ENCODE data around the gene PNPLA5. TPM values are rescaled to one million over a fixed set of nuclear protein-coding genes. Genes with fewer than 3 reads are reported as not detected.
A peak's percentile ranks its signal among the peaks of the same experiment; 100 is the strongest.

Gene PNPLA5
- total and polyA plus RNA-seq, 2 of the 8 experiments (the other 6 are each of a cell fraction or from before 2014, with no cell fraction given): 3.9 to 6.8 TPM

GRCh38 chr22:43883012-43883661 is 8.7 kb downstream of the PNPLA5 start:
- TF ChIP-seq RAD21 (IDR thresholded peaks at IDR 0.05 in 1 of 2, conservative IDR thresholded peaks at IDR 0.05 in 1 of 2; ENCODE audit: low read depth in 2 of 2, low read length in 2 of 2) (peak; percentile 69 to 78), CHD2 (IDR thresholded peaks at IDR 0.05; ENCODE audit: low read length) (0 out of 2 replicates have a peak, but pooled peaks have one; percentile 20), YY1 (IDR thresholded peaks at IDR 0.05; ENCODE audit: low read depth, low read length) (0 out of 2 replicates have a peak, but pooled peaks have one; percentile 10), CREB1 (IDR thresholded peaks at IDR 0.05) (0 out of 2 replicates have a peak, but pooled peaks have one; percentile 24), JUND (IDR thresholded peaks at IDR 0.05; ENCODE audit: low read length) (peak; percentile 51; the same call in 1 of the 2 replicates), SP4 (IDR thresholded peaks at IDR 0.05; ENCODE audit: low read length) (no peak), MAFK (IDR thresholded peaks at IDR 0.05; ENCODE audit: low read depth, low read length) (peak; percentile 29; the same call in 1 of the 2 replicates), SIRT6 (IDR thresholded peaks at IDR 0.05; ENCODE audit: low read length) (no peak), CTCF (IDR thresholded peaks at IDR 0.05; ENCODE audit: control extremely low read depth in 1 of 3, insufficient read depth in 1 of 3, low read depth in 1 of 3, low read length in 3 of 3) (peak; percentile 82 to 92 (median 90))
- Histone ChIP-seq H3K79me2 (ENCODE audit: control insufficient read depth in 1 of 2, insufficient read depth in 2 of 2, low read length in 2 of 2) (no peaks in the 10 kb centered on the region), H3K79me1 (ENCODE audit: low read depth, low read length) (no peaks in the 10 kb centered on the region), H3K9me3 (ENCODE audit: insufficient read depth in 2 of 2, low read depth in 1 of 2, low read length in 1 of 2) (no peaks in the 10 kb centered on the region), H2BK120ac (replicated peaks; ENCODE audit: low read depth, low read length) (no peak overlapping the region), H2AK5ac (ENCODE audit: low read depth, low read length) (0 out of 2 replicates have a peak overlapping the region, but pooled peaks have one; percentile 82), H4K20me1 (replicated peaks in 1 of 2; ENCODE audit: control insufficient read depth in 1 of 2, insufficient read depth in 2 of 2, low read length in 2 of 2) (peaks cover 0 to 6% of the 10 kb centered on the region in 2 experiments), H3K23me2 (ENCODE audit: low read depth, low read length) (no peaks in the 10 kb centered on the region), H3K56ac (replicated peaks; ENCODE audit: insufficient read length, low read depth, low read length) (no peak overlapping the region), H2BK12ac (ENCODE audit: low read depth, low read length) (peak overlapping the region; percentile 14; the same call in 1 of the 2 replicates), H3K4ac (replicated peaks; ENCODE audit: insufficient read length, low read depth, low read length) (no peak overlapping the region), H3K4me2 (ENCODE audit: insufficient read depth in 1 of 2, low read depth in 2 of 2, low read length in 2 of 2) (no peak overlapping the region), H3K23ac (ENCODE audit: insufficient read length) (no peak overlapping the region), H2BK5ac (ENCODE audit: low read depth, low read length) (no peak overlapping the region), H4K91ac (replicated peaks; ENCODE audit: insufficient read length, low read length) (no peak overlapping the region), H3K36me3 (ENCODE audit: control insufficient read depth in 2 of 4, insufficient read depth in 4 of 4, low read length in 3 of 4) (0 out of 8 replicates have a peak, but pooled peaks cover 0 to 2% (median 0%) of the 10 kb centered on the region in 4 experiments), H2BK15ac (ENCODE audit: low read length) (0 out of 2 replicates have a peak overlapping the region, but pooled peaks have one; percentile 12), H2AFZ (ENCODE audit: low read length) (no peak overlapping the region), H4K5ac (ENCODE audit: insufficient read length, low read depth, low read length) (no peak overlapping the region), H3K14ac (ENCODE audit: insufficient read length) (no peak overlapping the region), H3K27me3 (replicated peaks in 1 of 4; ENCODE audit: control insufficient read depth in 3 of 4, extremely low read depth in 1 of 4, insufficient read depth in 3 of 4, low read length in 3 of 4) (no peaks in the 10 kb centered on the region), H3K18ac (ENCODE audit: extremely low read depth, low read length) (no peak overlapping the region; the same call in 1 of the 2 replicates), H3K9ac (replicated peaks in 1 of 4; ENCODE audit: extremely low read depth in 1 of 4, low read depth in 3 of 4, low read length in 3 of 4) (no peak overlapping the region), H3K4me3 (ENCODE audit: extremely low read depth in 1 of 4, insufficient read depth in 2 of 4, low read depth in 3 of 4, low read length in 4 of 4) (no peak overlapping the region), H4K8ac (ENCODE audit: extremely low read depth, insufficient read depth, low read length) (no peak overlapping the region), H3K4me1 (replicated peaks in 1 of 4; ENCODE audit: control insufficient read depth in 3 of 4, insufficient read depth in 4 of 4, low read length in 3 of 4) (peaks cover 0 to 3% (median 2%) of the 10 kb centered on the region in 4 experiments; a peak in 1 of 7 replicates), H2BK20ac (ENCODE audit: low read length) (no peak overlapping the region), H3K27ac (ENCODE audit: low read depth, low read length) (no peak overlapping the region)
- ChIA-PET CTCF (ENCODE audit: partially characterized antibody) (interaction anchor here (0.6 to 7.5 kb wide), 54 partner anchors 9 to 1652 kb away, joined by 3 to 226 read pairs (median 4); partner anchors contain the start of genes EFCAB6, PNPLA3 and PNPLA5), POLR2A (ENCODE audit: partially characterized antibody) (interaction anchor here (1.1 to 2.5 kb wide), 3 partner anchors 8 to 15 kb away, joined by 4 to 10 read pairs (median 6); no protein-coding TSS in a partner anchor)
- peak; percentile 65 to 84 for DNase-seq (ENCODE audit: low read depth in 1 of 2, low spot score in 2 of 2)
- FAIRE-seq: peak; percentile 72
- WGBS, 2 experiments (ENCODE audit: extremely low coverage in 1 of 2, insufficient coverage in 1 of 2, insufficient read length in 1 of 2, insufficient replicate concordance in 2 of 2, low coverage in 1 of 2, low lambda C conversion rate in 2 of 2, missing lambda C conversion rate in 1 of 2): 58% methylated on average over 14 of the region's 14 CpGs; no CpG with 5 or more reads in 1 of the 2 experiments
